Measurements from ENCODE around the gene PAGR1.
A peak's percentile ranks its signal among the peaks of the same experiment; 100 is the strongest.
"Not testable (repeated sequence)": the region's sequence is repeated elsewhere in the genome, so short reads cannot be mapped to it uniquely, and the experiment has no call there.

Gene PAGR1

GRCh38 chr16:29833219-29833618 is 17.3 kb downstream of the PAGR1 start:
- not testable (repeated sequence) for H3K27me3 ChIP-seq (replicated peaks; ENCODE audit: control insufficient read depth, insufficient read depth, low read length); DNase-seq (ENCODE audit: low read depth); H3K4me3 ChIP-seq (ENCODE audit: low read length); H3K9ac ChIP-seq (ENCODE audit: low read length); H3K9me3 ChIP-seq (ENCODE audit: control insufficient read depth, low read length); H3K4me1 ChIP-seq (ENCODE audit: control insufficient read depth, insufficient read depth, low read length)
- H3K36me3 ChIP-seq (ENCODE audit: control insufficient read depth, insufficient read depth, low read length, severe bottlenecking), result peaks cover 80% of the 10 kb centered on the region

- H3K4me1 ChIP-seq (ENCODE audit: control insufficient read depth, insufficient read depth, low read length), result no peaks in the 10 kb centered on the region
These were observed 18.1 kb downstream of the PAGR1 start for GRCh38 chr16:29834079-29834478.

GRCh38 chr16:29835926-29836325 is 20.0 kb downstream of the PAGR1 start:
- H3K9me3 ChIP-seq (ENCODE audit: control insufficient read depth, low read length), result no peaks in the 10 kb centered on the region
- H3K9ac ChIP-seq (ENCODE audit: low read length), result no peak overlapping the region
- no peaks in the 10 kb centered on the region for H3K4me1 ChIP-seq (ENCODE audit: control insufficient read depth, insufficient read depth, low read length)
- DNase-seq (ENCODE audit: low read depth), result no peak
- peaks cover 96% of the 10 kb centered on the region for H3K36me3 ChIP-seq (ENCODE audit: control insufficient read depth, insufficient read depth, low read length, severe bottlenecking)
- no peak overlapping the region for H3K4me3 ChIP-seq (ENCODE audit: low read length)
- H3K27me3 ChIP-seq (replicated peaks; ENCODE audit: control insufficient read depth, insufficient read depth, low read length), result no peaks in the 10 kb centered on the region

More at GRCh38 chr16:29834079-29834478, 18.1 kb downstream of the PAGR1 start:
- peaks cover 89% of the 10 kb centered on the region for H3K36me3 ChIP-seq (ENCODE audit: control insufficient read depth, insufficient read depth, low read length, severe bottlenecking)
- DNase-seq (ENCODE audit: low read depth), result no peak
- no peaks in the 10 kb centered on the region for H3K27me3 ChIP-seq (replicated peaks; ENCODE audit: control insufficient read depth, insufficient read depth, low read length)
- no peak overlapping the region for H3K4me3 ChIP-seq (ENCODE audit: low read length)
- H3K9ac ChIP-seq (ENCODE audit: low read length), result no peak overlapping the region
- no peaks in the 10 kb centered on the region for H3K9me3 ChIP-seq (ENCODE audit: control insufficient read depth, low read length)

- Histone ChIP-seq H3K4me3 (ENCODE audit: low read length) (no peak overlapping the region), H3K9ac (ENCODE audit: low read length) (no peak overlapping the region), H3K4me1 (ENCODE audit: control insufficient read depth, insufficient read depth, low read length) (no peaks in the 10 kb centered on the region), H3K36me3 (ENCODE audit: control insufficient read depth, insufficient read depth, low read length, severe bottlenecking) (peaks cover 96% of the 10 kb centered on the region), H3K27me3 (replicated peaks; ENCODE audit: control insufficient read depth, insufficient read depth, low read length) (no peaks in the 10 kb centered on the region), H3K9me3 (ENCODE audit: control insufficient read depth, low read length) (no peaks in the 10 kb centered on the region)
- DNase-seq (ENCODE audit: low read depth), result no peak
These were observed 20.7 kb downstream of the PAGR1 start for GRCh38 chr16:29836623-29837022.

- Histone ChIP-seq H3K4me3 (ENCODE audit: low read length) (no peak overlapping the region), H3K9me3 (ENCODE audit: control insufficient read depth, low read length) (no peaks in the 10 kb centered on the region), H3K27me3 (replicated peaks; ENCODE audit: control insufficient read depth, insufficient read depth, low read length) (no peaks in the 10 kb centered on the region), H3K4me1 (ENCODE audit: control insufficient read depth, insufficient read depth, low read length) (no peaks in the 10 kb centered on the region), H3K36me3 (ENCODE audit: control insufficient read depth, insufficient read depth, low read length, severe bottlenecking) (peaks cover 95% of the 10 kb centered on the region), H3K9ac (ENCODE audit: low read length) (no peak overlapping the region)
- no peak for DNase-seq (ENCODE audit: low read depth)
These were observed 21.9 kb downstream of the PAGR1 start for GRCh38 chr16:29837841-29838240.

- H3K27me3 ChIP-seq (replicated peaks; ENCODE audit: control insufficient read depth, insufficient read depth, low read length), result no peaks in the 10 kb centered on the region
- H3K4me1 ChIP-seq (ENCODE audit: control insufficient read depth, insufficient read depth, low read length), result peaks cover 6% of the 10 kb centered on the region
- no peaks in the 10 kb centered on the region for H3K9me3 ChIP-seq (ENCODE audit: control insufficient read depth, low read length)
- peaks cover 93% of the 10 kb centered on the region for H3K36me3 ChIP-seq (ENCODE audit: control insufficient read depth, insufficient read depth, low read length, severe bottlenecking)
- DNase-seq (ENCODE audit: low read depth), result no peak
- H3K9ac ChIP-seq (ENCODE audit: low read length), result no peak overlapping the region
- H3K4me3 ChIP-seq (ENCODE audit: low read length), result no peak overlapping the region
These were observed 23.9 kb downstream of the PAGR1 start for GRCh38 chr16:29839822-29840221.

- Histone ChIP-seq H3K9ac (ENCODE audit: low read length) (no peak overlapping the region), H3K27me3 (replicated peaks; ENCODE audit: control insufficient read depth, insufficient read depth, low read length) (no peaks in the 10 kb centered on the region), H3K4me1 (ENCODE audit: control insufficient read depth, insufficient read depth, low read length) (peaks cover 9% of the 10 kb centered on the region), H3K4me3 (ENCODE audit: low read length) (no peak overlapping the region), H3K9me3 (ENCODE audit: control insufficient read depth, low read length) (no peaks in the 10 kb centered on the region), H3K36me3 (ENCODE audit: control insufficient read depth, insufficient read depth, low read length, severe bottlenecking) (peaks cover 92% of the 10 kb centered on the region)
- DNase-seq (ENCODE audit: low read depth), result no peak
These were observed 24.3 kb downstream of the PAGR1 start for GRCh38 chr16:29840240-29840639.

- Histone ChIP-seq H3K4me1 (ENCODE audit: control insufficient read depth, insufficient read depth, low read length) (peaks cover 14% of the 10 kb centered on the region), H3K9ac (ENCODE audit: low read length) (no peak overlapping the region), H3K27me3 (replicated peaks; ENCODE audit: control insufficient read depth, insufficient read depth, low read length) (no peaks in the 10 kb centered on the region), H3K9me3 (ENCODE audit: control insufficient read depth, low read length) (no peaks in the 10 kb centered on the region), H3K36me3 (ENCODE audit: control insufficient read depth, insufficient read depth, low read length, severe bottlenecking) (peaks cover 92% of the 10 kb centered on the region), H3K4me3 (ENCODE audit: low read length) (no peak overlapping the region)
- no peak for DNase-seq (ENCODE audit: low read depth)
These were observed 25.7 kb downstream of the PAGR1 start for GRCh38 chr16:29841631-29842030.

GRCh38 chr16:29842732-29843346 is 26.9 kb downstream of the PAGR1 start:
- peaks cover 92% of the 10 kb centered on the region for H3K36me3 ChIP-seq (ENCODE audit: control insufficient read depth, insufficient read depth, low read length, severe bottlenecking)
- H3K4me3 ChIP-seq (ENCODE audit: low read length), result no peak overlapping the region
- peaks cover 14% of the 10 kb centered on the region for H3K4me1 ChIP-seq (ENCODE audit: control insufficient read depth, insufficient read depth, low read length)
- H3K9ac ChIP-seq (ENCODE audit: low read length), result no peak overlapping the region
- no peaks in the 10 kb centered on the region for H3K9me3 ChIP-seq (ENCODE audit: control insufficient read depth, low read length)
- H3K27me3 ChIP-seq (replicated peaks; ENCODE audit: control insufficient read depth, insufficient read depth, low read length), result no peaks in the 10 kb centered on the region
- DNase-seq (ENCODE audit: low read depth), result no peak

GRCh38 chr16:29843931-29844330 is 28.0 kb downstream of the PAGR1 start:
- H3K36me3 ChIP-seq (ENCODE audit: control insufficient read depth, insufficient read depth, low read length, severe bottlenecking), result peaks cover 86% of the 10 kb centered on the region
- H3K4me1 ChIP-seq (ENCODE audit: control insufficient read depth, insufficient read depth, low read length), result peaks cover 14% of the 10 kb centered on the region
- no peaks in the 10 kb centered on the region for H3K27me3 ChIP-seq (replicated peaks; ENCODE audit: control insufficient read depth, insufficient read depth, low read length)
- DNase-seq (ENCODE audit: low read depth), result no peak
- no peak overlapping the region for H3K9ac ChIP-seq (ENCODE audit: low read length)
- no peaks in the 10 kb centered on the region for H3K9me3 ChIP-seq (ENCODE audit: control insufficient read depth, low read length)
- no peak overlapping the region for H3K4me3 ChIP-seq (ENCODE audit: low read length)

GRCh38 chr16:29844575-29845331 is 28.8 kb downstream of the PAGR1 start:
- H3K9ac ChIP-seq (ENCODE audit: low read length), result peak overlapping the region; percentile 54
- H3K4me1 ChIP-seq (ENCODE audit: control insufficient read depth, insufficient read depth, low read length), result peaks cover 14% of the 10 kb centered on the region
- no peak for DNase-seq (ENCODE audit: low read depth)
- H3K36me3 ChIP-seq (ENCODE audit: control insufficient read depth, insufficient read depth, low read length, severe bottlenecking), result peaks cover 78% of the 10 kb centered on the region
- no peaks in the 10 kb centered on the region for H3K27me3 ChIP-seq (replicated peaks; ENCODE audit: control insufficient read depth, insufficient read depth, low read length)
- no peak overlapping the region for H3K4me3 ChIP-seq (ENCODE audit: low read length)
- H3K9me3 ChIP-seq (ENCODE audit: control insufficient read depth, low read length), result no peaks in the 10 kb centered on the region
